Measurements from ENCODE around the gene AP5S1. TPM values are rescaled to one million over a fixed set of nuclear protein-coding genes. Genes with fewer than 3 reads are reported as not detected.
"Not testable (repeated sequence)": the region's sequence is repeated elsewhere in the genome, so short reads cannot be mapped to it uniquely, and the experiment has no call there.

Gene AP5S1
- total RNA-seq, 1 donor from 2014 or later = 13.4 TPM

GRCh38 chr20:3842348-3842930 is 22.1 kb downstream of the AP5S1 start:
- H3K4me3 Mint-ChIP-seq = no peak overlapping the region
- H3K4me1 Mint-ChIP-seq = peaks cover 9% of the 10 kb centered on the region
- H3K36me3 Mint-ChIP-seq (ENCODE audit: low read depth) = peaks cover 3% of the 10 kb centered on the region
- POLR2A ChIA-PET = no interaction called here
- DNase-seq = no peak
- CTCF ChIA-PET = interaction anchor here (0.9 kb wide), 1 partner anchor 22 kb away, joined by 3 read pairs; the partner anchor contains the start of gene AP5S1
- no peaks in the 10 kb centered on the region for H3K27me3 Mint-ChIP-seq
- no peak overlapping the region for H3K27ac Mint-ChIP-seq
- intact Hi-C loops (cut with micrococcal nuclease) = no loop called here
- ATAC-seq (ENCODE audit: low read depth) = no peak
- no peak for TF ChIP-seq CTCF (IDR thresholded peaks at IDR 0.05)
- no peaks in the 10 kb centered on the region for H3K9me3 Mint-ChIP-seq

GRCh38 chr20:3843490-3843889 is 23.1 kb downstream of the AP5S1 start:
- peaks cover 19% of the 10 kb centered on the region for H3K4me1 Mint-ChIP-seq
- no peak for TF ChIP-seq CTCF (IDR thresholded peaks at IDR 0.05)
- peaks cover 3% of the 10 kb centered on the region for H3K36me3 Mint-ChIP-seq (ENCODE audit: low read depth)
- CTCF ChIA-PET = interaction anchor here (0.9 kb wide), 1 partner anchor 23 kb away, joined by 3 read pairs; the partner anchor contains the start of gene AP5S1
- no peaks in the 10 kb centered on the region for H3K27me3 Mint-ChIP-seq
- no peak overlapping the region for H3K4me3 Mint-ChIP-seq
- H3K27ac Mint-ChIP-seq = no peak overlapping the region
- DNase-seq (no peak), ATAC-seq (ENCODE audit: low read depth) (no peak)
- intact Hi-C loops (cut with micrococcal nuclease) = no loop called here
- POLR2A ChIA-PET = interaction anchor here (0.6 kb wide), 1 partner anchor 244 kb away, joined by 5 read pairs; no protein-coding TSS in a partner anchor
- no peaks in the 10 kb centered on the region for H3K9me3 Mint-ChIP-seq

DNA sequence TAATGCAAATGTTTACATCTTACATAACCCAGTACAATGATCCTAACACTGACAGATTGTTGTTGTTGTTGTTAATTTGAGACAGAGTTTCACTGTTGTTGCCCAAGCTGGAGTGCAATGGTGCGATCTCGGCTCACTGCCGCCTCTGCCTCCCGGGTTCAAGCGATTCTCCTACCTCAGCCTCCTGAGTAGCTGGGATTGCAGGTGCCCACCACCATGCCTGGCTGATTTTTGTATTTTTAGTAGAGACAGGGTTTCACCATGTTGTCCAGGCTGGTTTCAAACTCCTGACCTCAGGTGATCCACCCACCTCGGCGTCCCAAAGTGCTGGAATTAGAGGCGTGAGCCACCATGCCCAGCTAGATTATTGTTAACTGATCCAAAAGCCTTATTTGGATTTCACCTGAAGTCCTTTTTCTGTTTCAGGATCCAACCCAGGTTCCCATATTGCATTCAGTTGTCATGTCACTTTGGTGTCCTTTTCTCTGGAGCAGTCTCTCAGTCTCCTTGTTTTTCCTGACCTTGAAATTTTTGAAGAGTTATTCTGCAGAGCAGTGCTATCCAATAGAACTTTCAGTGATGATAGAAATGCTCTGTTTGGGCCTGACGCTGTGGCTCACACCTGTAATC is 23.8 kb downstream of the AP5S1 start:
- not testable (repeated sequence) for ATAC-seq (ENCODE audit: low read depth)

GRCh38 chr20:3846378-3846739 is 26.0 kb downstream of the AP5S1 start:
- Mint-ChIP-seq H3K36me3 (ENCODE audit: low read depth) (peaks cover 8% of the 10 kb centered on the region), H3K4me1 (peaks cover 26% of the 10 kb centered on the region), H3K27ac (peak overlapping the region; percentile 80), H3K27me3 (no peaks in the 10 kb centered on the region), H3K9me3 (no peaks in the 10 kb centered on the region), H3K4me3 (peak overlapping the region; percentile 88)
- POLR2A ChIA-PET = interaction anchor here (1.0 kb wide), 1 partner anchor 25 kb away, joined by 3 read pairs; no protein-coding TSS in a partner anchor
- intact Hi-C loops (cut with micrococcal nuclease) = loop anchor here (1.0 to 2.0 kb wide), 5 partner anchors 26 to 78 kb away; partner anchors contain the start of genes AP5S1, CDC25B, CENPB and PANK2
- ATAC-seq (ENCODE audit: low read depth) (no peak), DNase-seq (no peak)
- CTCF ChIA-PET = interaction anchor here (1.0 kb wide), 1 partner anchor 239 kb away, joined by 5 read pairs; no protein-coding TSS in a partner anchor
- no peak for TF ChIP-seq CTCF (IDR thresholded peaks at IDR 0.05)

More for the DNA sequence above, 23.8 kb downstream of the AP5S1 start:
- DNase-seq; H3K27ac Mint-ChIP-seq; H3K9me3 Mint-ChIP-seq; H3K4me3 Mint-ChIP-seq; H3K27me3 Mint-ChIP-seq; H3K36me3 Mint-ChIP-seq (ENCODE audit: low read depth); intact Hi-C loops (cut with micrococcal nuclease): not testable (repeated sequence)
- H3K4me1 Mint-ChIP-seq = peaks cover 24% of the 10 kb centered on the region
- CTCF ChIA-PET = interaction anchor here (1.5 kb wide), 1 partner anchor 23 kb away, joined by 4 read pairs; the partner anchor contains the start of gene AP5S1
- POLR2A ChIA-PET = interaction anchor here (0.6 kb wide), 1 partner anchor 243 kb away, joined by 5 read pairs; no protein-coding TSS in a partner anchor

GRCh38 chr20:3846740-3847428 is 26.5 kb downstream of the AP5S1 start, which contains the start of gene MAVS:
MAVS (plus strand) TSS chr20:3846834; CDS start chr20:3854625, 7,791 bp downstream.
- H3K9me3 Mint-ChIP-seq = no peaks in the 10 kb centered on the region
- no peak for TF ChIP-seq CTCF (IDR thresholded peaks at IDR 0.05)
- ChIA-PET POLR2A (interaction anchor here (1.0 kb wide), 1 partner anchor 60 kb away, joined by 4 read pairs; the partner anchor contains the start of gene CENPB), CTCF (no interaction called here)
- peaks cover 8% of the 10 kb centered on the region for H3K36me3 Mint-ChIP-seq (ENCODE audit: low read depth)
- ATAC-seq (ENCODE audit: low read depth) (peak; percentile 99), DNase-seq (peak; percentile 85)
- H3K27ac Mint-ChIP-seq = peak within 1 kb of the TSS; percentile 80
- H3K4me3 Mint-ChIP-seq = peak within 1 kb of the TSS; percentile 88
- intact Hi-C loops (cut with micrococcal nuclease) = loop anchor here (1.0 to 2.0 kb wide), 5 partner anchors 27 to 79 kb away; partner anchors contain the start of genes AP5S1, CDC25B, CENPB and PANK2
- H3K27me3 Mint-ChIP-seq = no peaks in the 10 kb centered on the region
- peaks cover 26% of the 10 kb centered on the region for H3K4me1 Mint-ChIP-seq
